ENCODE data around the gene DGCR6. TPM values are rescaled to one million over a fixed set of nuclear protein-coding genes. Genes with fewer than 3 reads are reported as not detected.
"Not testable (repeated sequence)": the region's sequence is repeated elsewhere in the genome, so short reads cannot be mapped to it uniquely, and the experiment has no call there.

The DGCR6 gene
- total and polyA plus RNA-seq, 2 of the 4 experiments (the other 2 are of a cell fraction), result 0.54 to 0.58 TPM

GRCh38 chr22:18947105-18947504 is 41.0 kb downstream of the DGCR6 start:
- H2AFZ ChIP-seq (replicated peaks; ENCODE audit: low read length, poor library complexity); H3K14ac ChIP-seq (replicated peaks; ENCODE audit: low read depth, low read length); H3K18ac ChIP-seq (ENCODE audit: low read depth, low read length); H3K27ac ChIP-seq (ENCODE audit: insufficient read depth, low read length); H3K9me3 ChIP-seq (ENCODE audit: control insufficient read depth, insufficient read depth, low read length); H3K9ac ChIP-seq (ENCODE audit: low read depth, low read length); DNase-seq; H2AK5ac ChIP-seq (ENCODE audit: low read depth, low read length); H3K4me2 ChIP-seq (ENCODE audit: low read depth, low read length); dilution Hi-C loops (cut with HindIII; ENCODE audit: low sequenced_read_pairs, unreplicated experiment); H3K4me1 ChIP-seq (ENCODE audit: control insufficient read depth, insufficient read depth, low read length); H3K4ac ChIP-seq (ENCODE audit: low read depth, low read length); H3K56ac ChIP-seq (ENCODE audit: extremely low read depth, insufficient read depth, low read length); H3K9me1 ChIP-seq (ENCODE audit: insufficient read depth, low read length); H3K36me3 ChIP-seq (ENCODE audit: control insufficient read depth, insufficient read depth, low read length); H2AK9ac ChIP-seq (replicated peaks; ENCODE audit: low read depth, low read length, poor library complexity); CTCF ChIA-PET; H3K79me1 ChIP-seq (ENCODE audit: low read depth in 1 of 2, low read length in 2 of 2); H4K20me1 ChIP-seq (ENCODE audit: insufficient read depth, low read length); H3K23ac ChIP-seq (ENCODE audit: low read depth, low read length); H3K4me3 ChIP-seq (ENCODE audit: insufficient read depth, low read depth, low read length); in situ Hi-C loops (cut with MboI; ENCODE audit: low sequenced_read_pairs); H2BK15ac ChIP-seq (ENCODE audit: low read depth, low read length); H2BK5ac ChIP-seq (ENCODE audit: low read depth, low read length, poor library complexity, severe bottlenecking); H2BK20ac ChIP-seq (ENCODE audit: low read depth, low read length); H4K5ac ChIP-seq (ENCODE audit: low read depth, low read length); BruUV-seq (replicated peaks); H2BK120ac ChIP-seq (ENCODE audit: low read depth, low read length); H4K8ac ChIP-seq (ENCODE audit: low read depth in 2 of 2, low read length in 2 of 2); ATAC-seq (ENCODE audit: low read depth); H4K91ac ChIP-seq (ENCODE audit: insufficient read depth, low read depth, low read length); intact Hi-C loops (cut with micrococcal nuclease); POLR2A ChIA-PET (ENCODE audit: unreplicated experiment): not testable (repeated sequence)
- whole genome bisulfite sequencing, 2 experiments (ENCODE audit: extremely low coverage in 2 of 2, insufficient read length in 1 of 2), result no CpG with 5 or more reads among the region's 9 CpGs
- peaks cover 25% of the 10 kb centered on the region for H3K27me3 ChIP-seq (ENCODE audit: control insufficient read depth, insufficient read depth, low read length)
